AG10803 (cell line): Measurements from ENCODE around the gene SMIM28.
"Not testable (repeated sequence)": the region's sequence is repeated elsewhere in the genome, so short reads cannot be mapped to it uniquely, and the experiment has no call there.

Experiments used
- DNase-seq: peaks from one replicate; pipeline ENCODE4 v3.0.0; 2010; ENCODE audit warnings: low read depth
- H3K4me3 ChIP-seq: 2 replicates; pipeline ENCODE4 v1.5.1; 2011; ENCODE audit warnings: mild to moderate bottlenecking, low read length, control low read depth
- TF ChIP-seq, protein P1 (sequence below): conservative IDR thresholded peaks from 2 replicates; pipeline ENCODE4 v1.5.1; 2011; ENCODE audit warnings: mild to moderate bottlenecking, low read length, control low read depth, inconsistent platforms

The SMIM28 gene

DNA sequence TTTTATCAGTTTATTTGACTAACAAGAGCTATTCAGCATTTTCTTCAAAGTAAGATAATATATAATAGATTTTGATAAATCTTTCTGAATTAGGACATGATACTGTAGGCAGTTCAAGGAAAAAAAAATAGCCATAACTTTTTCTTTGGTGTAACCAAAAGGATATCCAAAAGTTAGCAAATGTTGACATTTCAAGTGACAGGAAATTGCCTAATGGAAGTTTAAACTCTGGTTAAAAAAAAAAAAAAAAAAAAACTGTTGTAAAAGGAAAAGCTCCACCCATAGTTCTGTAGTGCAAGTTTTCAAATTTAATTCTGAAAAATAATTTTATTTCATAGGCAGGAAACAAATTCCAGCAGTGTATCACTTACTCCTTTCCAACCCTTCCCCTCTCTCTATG is 45.2 kb downstream of the SMIM28 start:
- no peak overlapping the region for H3K4me3 ChIP-seq
- TF ChIP-seq, protein P1, sequence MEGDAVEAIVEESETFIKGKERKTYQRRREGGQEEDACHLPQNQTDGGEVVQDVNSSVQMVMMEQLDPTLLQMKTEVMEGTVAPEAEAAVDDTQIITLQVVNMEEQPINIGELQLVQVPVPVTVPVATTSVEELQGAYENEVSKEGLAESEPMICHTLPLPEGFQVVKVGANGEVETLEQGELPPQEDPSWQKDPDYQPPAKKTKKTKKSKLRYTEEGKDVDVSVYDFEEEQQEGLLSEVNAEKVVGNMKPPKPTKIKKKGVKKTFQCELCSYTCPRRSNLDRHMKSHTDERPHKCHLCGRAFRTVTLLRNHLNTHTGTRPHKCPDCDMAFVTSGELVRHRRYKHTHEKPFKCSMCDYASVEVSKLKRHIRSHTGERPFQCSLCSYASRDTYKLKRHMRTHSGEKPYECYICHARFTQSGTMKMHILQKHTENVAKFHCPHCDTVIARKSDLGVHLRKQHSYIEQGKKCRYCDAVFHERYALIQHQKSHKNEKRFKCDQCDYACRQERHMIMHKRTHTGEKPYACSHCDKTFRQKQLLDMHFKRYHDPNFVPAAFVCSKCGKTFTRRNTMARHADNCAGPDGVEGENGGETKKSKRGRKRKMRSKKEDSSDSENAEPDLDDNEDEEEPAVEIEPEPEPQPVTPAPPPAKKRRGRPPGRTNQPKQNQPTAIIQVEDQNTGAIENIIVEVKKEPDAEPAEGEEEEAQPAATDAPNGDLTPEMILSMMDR: no peak
- no peak for DNase-seq

GRCh38 chr6:138424004-138424904 is 46.5 kb downstream of the SMIM28 start:
- TF ChIP-seq, protein P1: no peak
- no peak for DNase-seq
- H3K4me3 ChIP-seq: no peak overlapping the region

GRCh38 chr6:138425256-138425655 is 47.6 kb downstream of the SMIM28 start:
- not testable (repeated sequence) for H3K4me3 ChIP-seq, DNase-seq

- no peak for DNase-seq
- TF ChIP-seq, protein P1: no peak
- H3K4me3 ChIP-seq: no peak overlapping the region
These were observed 48.9 kb downstream of the SMIM28 start for GRCh38 chr6:138426500-138427123.

DNA sequence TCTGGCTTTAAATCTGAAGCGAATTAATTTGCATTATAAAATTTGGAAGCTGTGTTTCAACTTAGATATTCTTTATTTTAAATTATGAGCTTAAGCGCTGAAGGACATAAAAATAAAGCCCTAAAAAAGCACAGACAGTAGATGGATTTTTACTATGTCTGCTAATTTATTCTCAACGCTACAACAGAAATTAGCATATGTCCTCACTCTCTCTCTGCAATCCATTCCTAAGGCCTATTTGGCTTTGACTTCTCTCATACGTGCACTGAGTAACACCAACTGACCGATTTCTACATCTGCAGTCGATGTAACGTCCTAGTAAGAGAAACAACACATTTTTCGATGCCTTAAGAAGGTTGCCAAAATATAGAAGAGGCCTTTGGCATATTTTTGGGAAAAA is 50.0 kb downstream of the SMIM28 start:
- DNase-seq: no peak
- no peak overlapping the region for H3K4me3 ChIP-seq
- TF ChIP-seq, protein P1: no peak

DNA sequence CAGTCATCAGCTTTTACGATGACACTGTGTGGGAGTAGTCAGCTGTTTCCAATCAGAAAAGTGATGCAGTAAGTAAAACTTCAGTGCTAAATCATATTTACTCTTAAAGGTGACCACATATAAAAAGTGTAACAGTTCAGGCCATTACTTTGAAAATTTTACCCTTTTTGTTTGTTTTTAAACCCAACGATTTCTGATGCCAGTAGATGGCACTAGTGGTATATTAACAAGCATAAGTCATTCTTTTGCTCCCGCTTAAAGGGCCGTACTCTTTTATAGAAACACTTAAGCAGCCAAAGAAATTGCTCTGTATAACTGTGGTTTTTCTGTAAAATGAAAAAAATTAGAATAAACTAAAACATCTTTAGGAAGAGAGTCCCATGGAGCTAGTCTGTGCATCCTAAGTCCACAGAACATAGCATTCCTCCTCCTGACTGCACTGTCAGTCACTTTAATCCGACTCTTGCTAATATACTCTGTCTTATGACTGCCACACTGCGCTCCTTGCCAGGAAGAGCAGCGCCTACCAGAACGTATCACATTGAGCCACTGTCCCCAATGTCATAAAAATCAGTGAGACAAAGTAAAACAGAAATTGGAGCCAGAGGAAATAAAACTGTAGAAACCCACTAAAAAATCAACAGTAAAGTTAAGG is 51.4 kb downstream of the SMIM28 start:
- TF ChIP-seq, protein P1: peak; percentile 73
- no peak overlapping the region for H3K4me3 ChIP-seq
- DNase-seq: peak; percentile 71

GRCh38 chr6:138429761-138430160 is 52.1 kb downstream of the SMIM28 start:
- H3K4me3 ChIP-seq: no peak overlapping the region
- no peak for DNase-seq
- TF ChIP-seq, protein P1: no peak
